ENCODE measurements around the gene BBS9. TPM values are rescaled to one million over a fixed set of nuclear protein-coding genes. Genes with fewer than 3 reads are reported as not detected.
"Not testable (repeated sequence)": the region's sequence is repeated elsewhere in the genome, so short reads cannot be mapped to it uniquely, and the experiment has no call there.

The BBS9 gene
- total RNA-seq, 1 donor from 2014 or later, result 21.1 TPM

- Mint-ChIP-seq H3K4me3 (ENCODE audit: unreplicated experiment) (no peak overlapping the region), H3K27me3 (ENCODE audit: unreplicated experiment) (no peaks in the 10 kb centered on the region), H3K4me1 (ENCODE audit: low read depth, unreplicated experiment) (no peaks in the 10 kb centered on the region), H3K36me3 (ENCODE audit: unreplicated experiment) (peaks cover 10% of the 10 kb centered on the region), H3K27ac (ENCODE audit: unreplicated experiment) (no peak overlapping the region), H3K9me3 (ENCODE audit: unreplicated experiment) (peaks cover 2% of the 10 kb centered on the region)
- TF ChIP-seq CTCF (IDR thresholded peaks at IDR 0.05; ENCODE audit: partially characterized antibody, unreplicated experiment), result no peak
- no peak for DNase-seq
These were observed 158.4 kb downstream of the BBS9 start for GRCh38 chr7:33287738-33288137.

- DNase-seq, result no peak
- Mint-ChIP-seq H3K27ac (ENCODE audit: unreplicated experiment) (no peak overlapping the region), H3K4me1 (ENCODE audit: low read depth, unreplicated experiment) (no peaks in the 10 kb centered on the region), H3K4me3 (ENCODE audit: unreplicated experiment) (no peak overlapping the region), H3K36me3 (ENCODE audit: unreplicated experiment) (peaks cover 18% of the 10 kb centered on the region), H3K9me3 (ENCODE audit: unreplicated experiment) (peaks cover 10% of the 10 kb centered on the region), H3K27me3 (ENCODE audit: unreplicated experiment) (no peaks in the 10 kb centered on the region)
- no peak for TF ChIP-seq CTCF (IDR thresholded peaks at IDR 0.05; ENCODE audit: partially characterized antibody, unreplicated experiment)
These were observed 169.5 kb downstream of the BBS9 start for GRCh38 chr7:33298848-33299247.

GRCh38 chr7:33299425-33299824 lies 170.1 kb downstream of the BBS9 start:
- H3K9me3 Mint-ChIP-seq (ENCODE audit: unreplicated experiment), result peaks cover 11% of the 10 kb centered on the region
- peaks cover 18% of the 10 kb centered on the region for H3K36me3 Mint-ChIP-seq (ENCODE audit: unreplicated experiment)
- no peak for DNase-seq
- no peaks in the 10 kb centered on the region for H3K4me1 Mint-ChIP-seq (ENCODE audit: low read depth, unreplicated experiment)
- no peak for TF ChIP-seq CTCF (IDR thresholded peaks at IDR 0.05; ENCODE audit: partially characterized antibody, unreplicated experiment)
- H3K27ac Mint-ChIP-seq (ENCODE audit: unreplicated experiment), result no peak overlapping the region
- H3K4me3 Mint-ChIP-seq (ENCODE audit: unreplicated experiment), result no peak overlapping the region
- no peaks in the 10 kb centered on the region for H3K27me3 Mint-ChIP-seq (ENCODE audit: unreplicated experiment)

- Mint-ChIP-seq H3K9me3 (ENCODE audit: unreplicated experiment) (peaks cover 15% of the 10 kb centered on the region), H3K27ac (ENCODE audit: unreplicated experiment) (no peak overlapping the region), H3K36me3 (ENCODE audit: unreplicated experiment) (peaks cover 18% of the 10 kb centered on the region), H3K27me3 (ENCODE audit: unreplicated experiment) (no peaks in the 10 kb centered on the region), H3K4me1 (ENCODE audit: low read depth, unreplicated experiment) (no peaks in the 10 kb centered on the region), H3K4me3 (ENCODE audit: unreplicated experiment) (no peak overlapping the region)
- TF ChIP-seq CTCF (IDR thresholded peaks at IDR 0.05; ENCODE audit: partially characterized antibody, unreplicated experiment), result no peak
- DNase-seq, result no peak
These were observed 170.8 kb downstream of the BBS9 start for GRCh38 chr7:33300131-33300530.

- Mint-ChIP-seq H3K9me3 (ENCODE audit: unreplicated experiment) (peaks cover 15% of the 10 kb centered on the region), H3K27me3 (ENCODE audit: unreplicated experiment) (no peaks in the 10 kb centered on the region), H3K36me3 (ENCODE audit: unreplicated experiment) (peaks cover 18% of the 10 kb centered on the region), H3K27ac (ENCODE audit: unreplicated experiment) (no peak overlapping the region), H3K4me3 (ENCODE audit: unreplicated experiment) (no peak overlapping the region), H3K4me1 (ENCODE audit: low read depth, unreplicated experiment) (no peaks in the 10 kb centered on the region)
- no peak for TF ChIP-seq CTCF (IDR thresholded peaks at IDR 0.05; ENCODE audit: partially characterized antibody, unreplicated experiment)
- DNase-seq, result no peak
These were observed 171.4 kb downstream of the BBS9 start for GRCh38 chr7:33300742-33301141.

- H3K4me1 Mint-ChIP-seq (ENCODE audit: low read depth, unreplicated experiment); H3K4me3 Mint-ChIP-seq (ENCODE audit: unreplicated experiment); H3K27ac Mint-ChIP-seq (ENCODE audit: unreplicated experiment); DNase-seq; H3K27me3 Mint-ChIP-seq (ENCODE audit: unreplicated experiment): not testable (repeated sequence)
- Mint-ChIP-seq H3K36me3 (ENCODE audit: unreplicated experiment) (peaks cover 18% of the 10 kb centered on the region), H3K9me3 (ENCODE audit: unreplicated experiment) (peaks cover 15% of the 10 kb centered on the region)
These were observed 174.7 kb downstream of the BBS9 start for GRCh38 chr7:33303978-33304557.

Measured in glutamatergic neuron (in vitro differentiated cells).